BJ (cell line): ENCODE results near the gene DMBX1. TPM values are rescaled to one million over a fixed set of nuclear protein-coding genes. Genes with fewer than 3 reads are reported as not detected.

Experiments
- CTCF ChIA-PET: fragments of 350-600 bp; formaldehyde crosslinking; extraction: SDS; loops from one replicate; lab custom pipeline; 2021; ENCODE audit warnings: antibody characterized with exemption, inconsistent platforms; lab: Yijun Ruan, JAX
- POLR2A ChIA-PET: fragments of 300-600 bp; sonication (Branson Sonifier 250); formaldehyde crosslinking; extraction: SDS; loops from one replicate; lab custom pipeline; 2021; ENCODE audit warnings: antibody characterized with exemption; lab: Charles Lee
- DNase-seq: peaks from one replicate; pipeline ENCODE4 v3.0.0-alpha.2; 2011; ENCODE audit warnings: low read depth
- H3K27me3 ChIP-seq: 2 replicates; pipeline ENCODE4 v1.6.0; 2011; ENCODE audit warnings: low read length; ENCODE audit not compliant: control insufficient read depth, insufficient read depth
- H3K36me3 ChIP-seq: 2 replicates; pipeline ENCODE4 v1.5.1; 2011; ENCODE audit warnings: low read length; ENCODE audit not compliant: control insufficient read depth, insufficient read depth
- H3K4me3 ChIP-seq: 2 replicates; pipeline ENCODE4 v1.5.1; 2011; ENCODE audit warnings: low read depth, mild to moderate bottlenecking, control low read depth, low read length
- polyA plus RNA-seq: library from polyadenylated mRNA; depleted of rRNA; stranded (reverse); fragments of >200 nt; gene quantifications from 2 replicates; pipeline ENCODE4 v1.2.3, GENCODE V29; 2011
- TF ChIP-seq, protein P1 (sequence below): IDR thresholded peaks from 2 replicates; pipeline ENCODE4 v1.5.1; 2011; ENCODE audit warnings: low read depth, mild to moderate bottlenecking, control low read depth, inconsistent platforms, low read length, moderate library complexity; ENCODE audit not compliant: insufficient read depth

Gene DMBX1
- polyA plus RNA-seq, 1 experiment, result not detected

DNA sequence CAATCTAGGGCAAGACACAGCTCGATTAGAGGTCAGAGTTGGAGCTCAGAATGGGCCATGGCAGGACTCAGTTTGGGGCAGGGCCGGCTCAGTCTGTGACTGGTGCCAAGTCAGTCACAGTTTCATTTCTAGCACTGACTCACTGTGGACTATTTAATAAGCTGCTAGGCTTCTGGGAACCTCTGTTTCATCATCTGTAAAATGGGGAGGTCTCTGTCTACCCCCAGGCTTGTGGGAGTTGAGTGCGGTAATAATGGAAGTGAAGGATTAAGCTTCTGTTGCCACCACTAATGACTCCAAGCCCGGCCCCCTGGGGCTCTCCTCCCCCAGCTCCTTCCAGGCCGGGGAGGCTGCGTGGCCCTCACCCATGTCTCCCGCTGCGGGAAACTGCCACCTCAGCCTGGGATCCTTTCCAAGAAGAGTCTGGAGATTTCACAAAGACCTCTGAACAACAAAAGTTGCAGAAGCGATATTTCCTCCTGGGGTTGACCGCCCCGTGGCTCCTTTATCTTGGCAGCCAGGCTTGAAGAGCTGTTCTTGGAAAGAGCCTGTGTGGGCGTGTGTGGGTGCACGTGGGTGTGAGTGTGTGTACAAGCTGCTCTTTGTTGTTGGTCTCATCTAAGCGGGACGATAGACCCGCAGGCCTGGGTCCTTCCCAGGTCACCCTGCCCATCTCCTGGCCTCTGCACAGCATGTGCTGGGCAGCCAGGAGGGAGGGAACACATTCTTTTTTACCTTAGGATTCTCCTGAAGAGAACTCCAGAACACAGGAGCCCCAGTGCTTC lies 32.7 kb downstream of the DMBX1 start:
- no peak for DNase-seq
- CTCF ChIA-PET, result interaction anchor here (1.0 to 4.2 kb wide), 12 partner anchors 8 to 159 kb away, joined by 3 to 33 read pairs (median 4); a partner anchor contains a TSS
- no peak overlapping the region for H3K4me3 ChIP-seq
- POLR2A ChIA-PET, result interaction anchor here (0.6 kb wide), 1 partner anchor 87 kb away, joined by 3 read pairs; no protein-coding TSS in a partner anchor
- H3K36me3 ChIP-seq, result no peaks in the 10 kb centered on the region
- peaks cover 18% of the 10 kb centered on the region for H3K27me3 ChIP-seq
- TF ChIP-seq, protein P1, sequence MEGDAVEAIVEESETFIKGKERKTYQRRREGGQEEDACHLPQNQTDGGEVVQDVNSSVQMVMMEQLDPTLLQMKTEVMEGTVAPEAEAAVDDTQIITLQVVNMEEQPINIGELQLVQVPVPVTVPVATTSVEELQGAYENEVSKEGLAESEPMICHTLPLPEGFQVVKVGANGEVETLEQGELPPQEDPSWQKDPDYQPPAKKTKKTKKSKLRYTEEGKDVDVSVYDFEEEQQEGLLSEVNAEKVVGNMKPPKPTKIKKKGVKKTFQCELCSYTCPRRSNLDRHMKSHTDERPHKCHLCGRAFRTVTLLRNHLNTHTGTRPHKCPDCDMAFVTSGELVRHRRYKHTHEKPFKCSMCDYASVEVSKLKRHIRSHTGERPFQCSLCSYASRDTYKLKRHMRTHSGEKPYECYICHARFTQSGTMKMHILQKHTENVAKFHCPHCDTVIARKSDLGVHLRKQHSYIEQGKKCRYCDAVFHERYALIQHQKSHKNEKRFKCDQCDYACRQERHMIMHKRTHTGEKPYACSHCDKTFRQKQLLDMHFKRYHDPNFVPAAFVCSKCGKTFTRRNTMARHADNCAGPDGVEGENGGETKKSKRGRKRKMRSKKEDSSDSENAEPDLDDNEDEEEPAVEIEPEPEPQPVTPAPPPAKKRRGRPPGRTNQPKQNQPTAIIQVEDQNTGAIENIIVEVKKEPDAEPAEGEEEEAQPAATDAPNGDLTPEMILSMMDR, result no peak

- ChIA-PET POLR2A (interaction anchor here (0.6 kb wide), 1 partner anchor 87 kb away, joined by 3 read pairs; no protein-coding TSS in a partner anchor), CTCF (interaction anchor here (1.1 to 4.2 kb wide), 9 partner anchors 25 to 159 kb away, joined by 3 to 33 read pairs (median 6); no protein-coding TSS in a partner anchor)
- Histone ChIP-seq H3K36me3 (no peaks in the 10 kb centered on the region), H3K4me3 (no peak overlapping the region), H3K27me3 (peaks cover 18% of the 10 kb centered on the region)
- TF ChIP-seq, protein P1, result no peak
- DNase-seq, result no peak
Measured at GRCh38 chr1:46522969-46523320, 33.3 kb downstream of the DMBX1 start.

GRCh38 chr1:46523496-46524353 lies 34.1 kb downstream of the DMBX1 start:
- no peak for DNase-seq
- POLR2A ChIA-PET, result no interaction called here
- H3K27me3 ChIP-seq, result peaks cover 21% of the 10 kb centered on the region
- CTCF ChIA-PET, result interaction anchor here (1.0 to 4.2 kb wide), 11 partner anchors 9 to 123 kb away, joined by 3 to 33 read pairs (median 4); a partner anchor contains a TSS
- H3K4me3 ChIP-seq, result no peak overlapping the region
- TF ChIP-seq, protein P1, result no peak
- no peaks in the 10 kb centered on the region for H3K36me3 ChIP-seq

DNA sequence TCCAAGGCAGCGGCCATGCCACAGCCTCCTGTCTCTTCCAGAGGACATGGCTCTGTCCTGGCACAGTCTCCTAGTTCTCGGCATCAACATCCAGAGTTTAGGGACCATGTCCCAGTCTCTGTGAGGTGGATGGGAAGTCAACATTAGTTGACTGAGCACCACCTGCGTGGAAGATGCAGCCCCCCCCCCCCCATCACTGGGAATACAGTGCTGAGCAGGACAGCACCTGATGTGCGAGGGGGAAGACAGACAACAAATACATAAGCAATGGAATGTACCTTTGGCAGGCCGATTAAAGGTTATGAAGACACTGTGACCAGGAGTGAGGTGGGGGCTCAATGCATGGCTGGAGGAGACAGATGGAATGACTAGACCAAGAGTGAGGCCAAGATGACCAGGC lies 35.2 kb downstream of the DMBX1 start:
- ChIA-PET CTCF (interaction anchor here (1.0 to 4.2 kb wide), 5 partner anchors 8 to 83 kb away, joined by 3 to 33 read pairs (median 6); no protein-coding TSS in a partner anchor), POLR2A (no interaction called here)
- Histone ChIP-seq H3K4me3 (no peak overlapping the region), H3K27me3 (peaks cover 24% of the 10 kb centered on the region), H3K36me3 (no peaks in the 10 kb centered on the region)
- TF ChIP-seq, protein P1, result no peak
- DNase-seq, result no peak
